Medulla oblongata (tissue), 1 donor: Measurements from ENCODE around the gene LSM5.
"Not testable (repeated sequence)": the region's sequence is repeated elsewhere in the genome, so short reads cannot be mapped to it uniquely, and the experiment has no call there.

Experiments used
- DNase-seq: peaks from one replicate; pipeline ENCODE4 v3.0.0-alpha.2; 2015; ENCODE audit errors: extremely low spot score

LSM5 gene

GRCh38 chr7:32506266-32507054 is 16.3 kb upstream of the LSM5 start:
- no peak for DNase-seq

GRCh38 chr7:32502728-32503127 is 12.5 kb upstream of the LSM5 start:
- DNase-seq = no peak

DNA sequence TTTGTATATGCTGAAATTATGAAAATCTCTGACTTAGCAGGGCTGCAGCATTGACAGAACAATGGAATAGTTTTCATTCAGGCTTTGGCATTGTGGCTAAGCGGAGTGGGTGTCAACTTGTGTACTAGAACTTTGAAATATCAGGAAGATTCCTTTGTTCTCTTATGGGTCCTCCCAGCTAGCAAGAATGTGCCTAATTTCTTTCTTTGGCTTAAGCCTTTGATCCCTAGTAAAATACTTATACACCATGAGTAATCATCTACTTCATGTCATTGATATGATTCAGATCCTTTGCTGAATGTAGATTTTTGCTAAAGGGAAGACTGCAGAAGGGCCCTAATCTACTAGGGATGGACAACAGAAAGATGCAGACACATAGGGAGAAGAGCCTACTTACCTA is 11.3 kb upstream of the LSM5 start:
- DNase-seq = peak; percentile 23

- peak; percentile 27 for DNase-seq
Measured at GRCh38 chr7:32500922-32501341, 10.8 kb upstream of the LSM5 start.

GRCh38 chr7:32500216-32500615 is 10.0 kb upstream of the LSM5 start:
- not testable (repeated sequence) for DNase-seq

- DNase-seq = not testable (repeated sequence)
Measured at GRCh38 chr7:32499755-32500154, 9.6 kb upstream of the LSM5 start.

DNA sequence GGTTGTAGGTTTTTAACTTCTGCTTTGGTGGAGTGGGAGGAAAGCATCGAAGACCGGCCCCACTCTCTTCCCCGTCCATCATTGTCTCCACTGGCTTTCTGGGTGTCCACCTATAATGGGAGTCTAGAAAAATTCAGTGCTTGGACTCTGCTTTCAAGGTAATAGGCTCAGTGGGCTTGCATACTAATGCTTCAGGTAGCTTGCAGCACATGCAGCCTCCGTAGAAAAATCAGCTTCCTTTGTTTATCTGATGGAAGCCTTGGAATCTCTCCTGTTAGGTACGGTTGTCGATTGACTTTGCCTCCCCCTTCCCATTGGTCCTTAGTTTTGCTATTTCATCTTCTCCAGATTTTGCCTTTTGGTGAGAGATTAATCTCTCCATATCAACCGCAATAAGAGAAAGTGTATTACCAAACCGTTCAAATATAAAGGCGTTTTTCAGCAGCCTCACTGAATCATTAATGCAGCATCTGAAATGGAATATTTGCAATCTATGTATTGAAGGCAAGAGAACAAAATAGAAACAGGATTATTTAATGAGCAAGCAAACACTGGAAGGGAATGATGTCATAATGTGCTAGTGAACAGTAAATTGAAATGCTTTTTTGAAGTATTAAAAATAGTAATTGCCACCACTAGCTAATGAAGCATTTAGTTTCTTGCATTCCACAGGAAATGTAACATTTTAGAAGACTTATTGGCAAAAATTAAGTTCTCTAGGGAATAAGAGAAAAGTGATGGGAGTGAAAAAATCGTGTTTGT is 6.1 kb upstream of the LSM5 start:
- no peak for DNase-seq

DNA sequence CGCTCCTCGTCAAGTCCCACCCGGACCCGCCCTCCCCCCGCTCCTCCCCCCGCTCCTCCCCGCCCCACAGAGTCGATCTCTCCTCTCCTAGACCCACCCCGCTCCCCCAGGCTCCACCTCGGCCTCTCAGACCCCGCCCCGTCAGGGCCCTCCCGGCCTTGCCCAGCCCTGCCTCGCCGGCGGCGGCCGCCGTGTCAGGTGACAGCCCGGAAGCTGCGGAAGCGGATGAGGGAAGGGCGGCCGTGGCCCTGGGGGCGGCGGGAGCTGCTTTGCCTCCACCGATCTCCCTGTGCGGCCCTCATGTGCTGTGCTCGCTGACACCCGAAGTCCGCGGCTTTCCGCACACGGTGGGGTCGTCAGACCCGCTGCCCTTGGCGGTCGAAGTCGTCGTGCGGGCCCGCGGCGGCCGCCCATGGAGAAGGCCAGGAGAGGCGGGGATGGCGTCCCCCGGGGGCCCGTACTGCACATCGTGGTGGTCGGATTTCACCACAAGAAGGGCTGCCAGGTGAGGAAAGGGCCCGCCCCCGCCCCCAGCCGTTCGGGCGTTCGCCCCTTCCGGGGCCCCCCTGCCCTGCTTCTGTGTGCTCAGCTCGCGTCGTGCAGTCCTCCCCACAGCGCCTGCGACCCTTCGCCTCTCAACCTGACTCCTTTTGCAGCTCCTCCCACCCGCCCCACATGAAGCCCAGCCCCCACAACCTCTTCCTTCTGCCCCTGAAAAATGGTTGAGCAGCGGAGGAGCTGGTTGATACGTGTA is 5.3 kb upstream of the LSM5 start, which contains the start of gene AVL9:
TSS of gene AVL9 (plus strand) at position 192 of the 754 bp plus-strand sequence. CDS start at position 413, 221 bp downstream.
- peak; percentile 98 for DNase-seq

GRCh38 chr7:32494946-32495297 is 4.7 kb upstream of the LSM5 start:
- DNase-seq = no peak

GRCh38 chr7:32489788-32490126 is 423 bp downstream of the LSM5 start:
- no peak for DNase-seq

GRCh38 chr7:32481921-32482320 is 8.3 kb downstream of the LSM5 start:
- DNase-seq = no peak

DNA sequence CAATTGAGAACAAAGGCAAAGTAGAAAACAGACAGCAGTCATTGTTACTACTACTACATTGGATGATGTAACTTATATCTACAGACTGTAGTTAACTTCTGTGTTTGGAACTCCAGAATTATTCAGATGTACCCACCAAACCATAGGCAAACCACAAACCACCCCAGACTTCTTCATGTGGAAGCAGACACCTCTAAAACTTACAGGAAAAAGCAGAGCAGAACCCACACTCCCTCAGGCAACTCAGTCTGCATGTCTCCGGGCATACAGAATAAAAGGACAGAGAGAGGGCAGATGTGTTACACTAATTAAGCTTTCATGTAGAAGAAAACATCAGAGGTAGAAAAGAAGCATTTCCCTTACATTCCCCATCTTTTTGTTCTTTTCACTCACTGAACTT is 9.0 kb downstream of the LSM5 start:
- DNase-seq = no peak

- DNase-seq = peak; percentile 25
Measured at GRCh38 chr7:32479574-32480200, 10.5 kb downstream of the LSM5 start.

DNA sequence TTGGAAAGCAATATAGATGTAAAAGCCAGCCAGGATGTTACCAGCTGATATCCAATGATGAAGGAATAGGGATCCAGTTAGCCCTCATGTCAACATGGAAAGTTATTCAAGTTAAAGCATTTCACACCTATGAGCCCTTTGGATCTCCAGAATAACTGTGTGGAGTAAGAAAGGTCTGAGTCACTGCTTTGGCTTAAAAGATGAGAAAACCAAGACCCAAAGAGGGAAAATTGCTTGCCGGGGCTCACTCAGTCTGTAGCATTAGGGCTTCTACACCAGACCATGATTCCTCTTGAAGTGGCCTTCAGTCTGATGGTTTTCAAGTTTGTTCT is 12.6 kb downstream of the LSM5 start:
- DNase-seq = no peak

GRCh38 chr7:32476816-32477648 is 13.1 kb downstream of the LSM5 start:
- no peak for DNase-seq

DNA sequence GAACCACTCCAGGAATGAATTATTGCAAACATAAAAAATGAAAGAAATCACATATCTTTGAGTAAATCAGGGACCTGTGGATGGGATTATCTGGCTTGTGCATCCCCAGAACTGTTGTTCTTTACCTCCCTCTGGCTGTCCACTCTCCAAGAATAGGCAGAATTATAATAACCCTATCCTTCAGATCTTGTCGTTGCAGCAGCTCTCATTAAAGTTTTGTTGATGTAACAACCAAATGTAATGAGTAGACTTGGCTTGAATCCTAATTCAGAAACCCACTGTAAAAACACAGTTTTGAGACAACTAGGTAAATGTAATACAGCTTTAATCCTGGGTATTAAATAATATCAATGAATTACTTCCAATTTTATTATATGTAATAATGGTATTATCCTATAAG is 16.2 kb downstream of the LSM5 start:
- DNase-seq = no peak

- DNase-seq = no peak
Measured at GRCh38 chr7:32472015-32472414, 18.2 kb downstream of the LSM5 start.

DNA sequence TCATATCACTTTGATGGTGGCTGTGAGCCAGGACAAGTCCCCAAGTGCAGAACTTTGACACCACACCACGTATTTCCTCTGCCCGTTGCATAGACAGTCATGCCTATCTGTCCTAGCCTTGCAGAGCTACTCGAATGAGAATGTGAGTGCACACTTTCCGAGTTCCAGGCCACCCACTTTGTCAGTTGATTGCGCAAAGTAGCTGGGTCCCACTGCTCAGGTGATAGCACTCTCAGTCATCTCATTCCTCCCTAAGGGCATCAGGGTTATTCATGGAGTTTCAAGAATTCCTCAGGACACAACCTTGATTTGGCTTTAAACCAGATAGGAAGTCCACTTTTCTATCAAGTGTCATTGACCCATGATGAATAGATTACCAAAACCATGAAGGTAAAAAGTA is 19.3 kb downstream of the LSM5 start:
- DNase-seq = no peak

- not testable (repeated sequence) for DNase-seq
Measured at GRCh38 chr7:32470004-32470403, 20.2 kb downstream of the LSM5 start.

GRCh38 chr7:32464641-32465416 is 25.4 kb downstream of the LSM5 start:
- DNase-seq = not testable (repeated sequence)
